ENCODE results near the gene WNT6. TPM values are rescaled to one million over a fixed set of nuclear protein-coding genes. Genes with fewer than 3 reads are reported as not detected.

WNT6 gene
- total and polyA plus RNA-seq, 10 of the 15 experiments (the other 5 are each of a cell fraction or from before 2014, with no cell fraction given), result 0.11 to 0.44 (median 0.22) TPM; not detected in 5

DNA sequence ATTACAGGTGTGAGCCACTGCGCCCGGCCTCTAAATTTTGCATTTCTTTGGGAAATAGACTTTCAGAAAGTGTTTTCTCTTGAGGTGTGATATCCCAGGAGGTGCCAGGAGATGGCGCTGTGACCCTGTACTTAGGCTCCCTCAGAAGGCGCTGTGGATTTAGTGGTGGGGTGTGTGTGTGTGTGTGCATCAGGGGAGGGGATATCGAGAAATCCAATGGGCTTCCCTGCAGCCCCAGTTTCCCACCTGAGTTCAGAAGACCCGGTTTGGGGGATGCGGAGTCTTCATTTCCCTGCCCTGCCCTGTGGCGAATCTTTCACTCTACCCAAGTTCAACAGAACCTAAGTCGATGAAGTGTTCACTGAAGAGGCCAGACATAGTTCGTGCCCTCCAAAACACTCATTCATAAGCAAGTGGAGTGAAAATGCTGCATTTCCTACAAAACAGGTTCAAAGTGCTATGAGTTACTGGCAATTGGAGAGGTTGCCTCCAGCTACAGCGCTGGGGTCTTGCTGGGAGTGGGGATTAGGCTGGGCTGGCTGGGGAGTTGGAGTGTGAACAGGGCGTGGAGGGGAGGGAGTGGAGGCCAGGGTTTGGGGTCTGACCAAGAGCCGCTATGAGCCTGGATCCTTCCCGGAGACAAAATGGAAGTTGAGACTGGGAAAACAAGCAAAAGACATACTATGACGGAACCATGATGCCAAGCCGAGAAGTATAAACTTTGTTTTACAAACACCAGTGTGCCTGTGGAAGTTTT, 6.5 kb upstream of the WNT6 start (continued):
- TF ChIP-seq, protein P1, sequence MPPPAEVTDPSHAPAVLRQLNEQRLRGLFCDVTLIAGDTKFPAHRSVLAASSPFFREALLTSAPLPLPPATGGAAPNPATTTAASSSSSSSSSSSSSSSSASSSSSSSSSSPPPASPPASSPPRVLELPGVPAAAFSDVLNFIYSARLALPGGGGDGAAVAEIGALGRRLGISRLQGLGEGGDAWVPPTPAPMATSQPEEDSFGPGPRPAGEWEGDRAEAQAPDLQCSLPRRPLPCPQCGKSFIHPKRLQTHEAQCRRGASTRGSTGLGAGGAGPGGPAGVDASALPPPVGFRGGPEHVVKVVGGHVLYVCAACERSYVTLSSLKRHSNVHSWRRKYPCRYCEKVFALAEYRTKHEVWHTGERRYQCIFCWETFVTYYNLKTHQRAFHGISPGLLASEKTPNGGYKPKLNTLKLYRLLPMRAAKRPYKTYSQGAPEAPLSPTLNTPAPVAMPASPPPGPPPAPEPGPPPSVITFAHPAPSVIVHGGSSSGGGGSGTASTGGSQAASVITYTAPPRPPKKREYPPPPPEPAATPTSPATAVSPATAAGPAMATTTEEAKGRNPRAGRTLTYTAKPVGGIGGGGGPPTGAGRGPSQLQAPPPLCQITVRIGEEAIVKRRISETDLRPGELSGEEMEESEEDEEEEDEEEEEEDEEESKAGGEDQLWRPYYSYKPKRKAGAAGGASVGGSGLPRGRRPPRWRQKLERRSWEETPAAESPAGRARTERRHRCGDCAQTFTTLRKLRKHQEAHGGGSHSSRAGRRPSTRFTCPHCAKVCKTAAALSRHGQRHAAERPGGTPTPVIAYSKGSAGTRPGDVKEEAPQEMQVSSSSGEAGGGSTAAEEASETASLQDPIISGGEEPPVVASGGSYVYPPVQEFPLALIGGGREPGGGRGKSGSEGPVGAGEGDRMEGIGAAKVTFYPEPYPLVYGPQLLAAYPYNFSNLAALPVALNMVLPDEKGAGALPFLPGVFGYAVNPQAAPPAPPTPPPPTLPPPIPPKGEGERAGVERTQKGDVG (CRISPR knock-in tag; IDR thresholded peaks at IDR 0.05), result no peak
- TF ChIP-seq ZNF384 (IDR thresholded peaks at IDR 0.05; ENCODE audit: borderline replicate concordance, low read depth, low read length), result no peak
- TF ChIP-seq SRF (IDR thresholded peaks at IDR 0.05; ENCODE audit: low read depth in 2 of 2, low read length in 2 of 2), result no peak
- TF ChIP-seq MYB (IDR thresholded peaks at IDR 0.05; ENCODE audit: borderline replicate concordance, low read depth, low read length), result no peak
- no peak for TF ChIP-seq HSF1 (IDR thresholded peaks at IDR 0.05; ENCODE audit: low read depth, low read length)
- TF ChIP-seq, protein P2, sequence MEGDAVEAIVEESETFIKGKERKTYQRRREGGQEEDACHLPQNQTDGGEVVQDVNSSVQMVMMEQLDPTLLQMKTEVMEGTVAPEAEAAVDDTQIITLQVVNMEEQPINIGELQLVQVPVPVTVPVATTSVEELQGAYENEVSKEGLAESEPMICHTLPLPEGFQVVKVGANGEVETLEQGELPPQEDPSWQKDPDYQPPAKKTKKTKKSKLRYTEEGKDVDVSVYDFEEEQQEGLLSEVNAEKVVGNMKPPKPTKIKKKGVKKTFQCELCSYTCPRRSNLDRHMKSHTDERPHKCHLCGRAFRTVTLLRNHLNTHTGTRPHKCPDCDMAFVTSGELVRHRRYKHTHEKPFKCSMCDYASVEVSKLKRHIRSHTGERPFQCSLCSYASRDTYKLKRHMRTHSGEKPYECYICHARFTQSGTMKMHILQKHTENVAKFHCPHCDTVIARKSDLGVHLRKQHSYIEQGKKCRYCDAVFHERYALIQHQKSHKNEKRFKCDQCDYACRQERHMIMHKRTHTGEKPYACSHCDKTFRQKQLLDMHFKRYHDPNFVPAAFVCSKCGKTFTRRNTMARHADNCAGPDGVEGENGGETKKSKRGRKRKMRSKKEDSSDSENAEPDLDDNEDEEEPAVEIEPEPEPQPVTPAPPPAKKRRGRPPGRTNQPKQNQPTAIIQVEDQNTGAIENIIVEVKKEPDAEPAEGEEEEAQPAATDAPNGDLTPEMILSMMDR (IDR thresholded peaks at IDR 0.05 in 2 of 3, conservative IDR thresholded peaks at IDR 0.05 in 1 of 3; ENCODE audit: control insufficient read depth in 2 of 3, extremely low read depth in 1 of 3, insufficient read depth in 1 of 3, low read depth in 3 of 3, low read length in 3 of 3), result peak; percentile 75 to 88 (median 77)
- TF ChIP-seq CEBPB (IDR thresholded peaks at IDR 0.05; ENCODE audit: borderline replicate concordance in 1 of 2, low read depth in 2 of 2, low read length in 2 of 2), result no peak
- TF ChIP-seq NFXL1 (IDR thresholded peaks at IDR 0.05; ENCODE audit: borderline replicate concordance), result no peak
- TF ChIP-seq, protein P3, sequence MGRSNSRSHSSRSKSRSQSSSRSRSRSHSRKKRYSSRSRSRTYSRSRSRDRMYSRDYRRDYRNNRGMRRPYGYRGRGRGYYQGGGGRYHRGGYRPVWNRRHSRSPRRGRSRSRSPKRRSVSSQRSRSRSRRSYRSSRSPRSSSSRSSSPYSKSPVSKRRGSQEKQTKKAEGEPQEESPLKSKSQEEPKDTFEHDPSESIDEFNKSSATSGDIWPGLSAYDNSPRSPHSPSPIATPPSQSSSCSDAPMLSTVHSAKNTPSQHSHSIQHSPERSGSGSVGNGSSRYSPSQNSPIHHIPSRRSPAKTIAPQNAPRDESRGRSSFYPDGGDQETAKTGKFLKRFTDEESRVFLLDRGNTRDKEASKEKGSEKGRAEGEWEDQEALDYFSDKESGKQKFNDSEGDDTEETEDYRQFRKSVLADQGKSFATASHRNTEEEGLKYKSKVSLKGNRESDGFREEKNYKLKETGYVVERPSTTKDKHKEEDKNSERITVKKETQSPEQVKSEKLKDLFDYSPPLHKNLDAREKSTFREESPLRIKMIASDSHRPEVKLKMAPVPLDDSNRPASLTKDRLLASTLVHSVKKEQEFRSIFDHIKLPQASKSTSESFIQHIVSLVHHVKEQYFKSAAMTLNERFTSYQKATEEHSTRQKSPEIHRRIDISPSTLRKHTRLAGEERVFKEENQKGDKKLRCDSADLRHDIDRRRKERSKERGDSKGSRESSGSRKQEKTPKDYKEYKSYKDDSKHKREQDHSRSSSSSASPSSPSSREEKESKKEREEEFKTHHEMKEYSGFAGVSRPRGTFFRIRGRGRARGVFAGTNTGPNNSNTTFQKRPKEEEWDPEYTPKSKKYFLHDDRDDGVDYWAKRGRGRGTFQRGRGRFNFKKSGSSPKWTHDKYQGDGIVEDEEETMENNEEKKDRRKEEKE (IDR thresholded peaks at IDR 0.05), result no peak
- peak; percentile 79 for TF ChIP-seq SMC3 (IDR thresholded peaks at IDR 0.05; ENCODE audit: borderline replicate concordance, low read length)
